ENCODE data around the gene NCKIPSD.

NCKIPSD gene

DNA sequence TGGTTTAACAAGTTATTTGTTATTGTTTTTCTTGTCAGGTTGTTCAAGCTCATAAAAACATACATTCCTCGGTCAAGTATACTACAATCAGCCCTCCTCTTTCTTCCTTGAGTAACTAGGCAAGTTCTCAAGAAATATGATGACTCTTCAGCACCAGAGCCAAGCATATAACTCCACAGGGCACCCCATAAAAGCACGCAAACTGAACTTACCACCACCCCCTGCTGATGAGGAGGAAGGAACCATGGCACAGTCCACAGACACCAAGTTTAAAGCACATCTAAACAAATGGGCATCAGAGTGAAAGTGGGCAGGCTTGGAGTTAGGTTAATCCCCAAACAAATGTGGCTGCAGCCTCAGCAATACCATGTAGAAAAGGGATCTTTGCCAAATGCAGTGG is 26.0 kb upstream of the NCKIPSD start:
- Histone ChIP-seq H3K4me3 (ENCODE audit: insufficient read depth in 1 of 2, low read depth in 1 of 2, low read length in 2 of 2) (no peak overlapping the region), H3K4me1 (ENCODE audit: control insufficient read depth, insufficient read depth, low read depth, low read length) (peaks cover 29% of the 10 kb centered on the region), H2AK5ac (ENCODE audit: low read length, severe bottlenecking) (no peak overlapping the region), H2BK15ac (ENCODE audit: low read depth, poor library complexity, severe bottlenecking) (no peak overlapping the region), H3K36me3 (ENCODE audit: control insufficient read depth in 1 of 2, insufficient read depth in 2 of 2, low read depth in 1 of 2, low read length in 2 of 2) (peaks cover 51 to 56% of the 10 kb centered on the region in 2 experiments), H2BK120ac (ENCODE audit: low read depth, low read length) (no peak overlapping the region), H2BK5ac (ENCODE audit: low read depth, low read length, poor library complexity, severe bottlenecking) (no peak overlapping the region), H3K14ac (ENCODE audit: low read length in 2 of 2) (no peak overlapping the region), H3K4me2 (ENCODE audit: low read length, poor library complexity, severe bottlenecking) (peak overlapping the region; percentile 45), H4K91ac (ENCODE audit: low read length) (peak overlapping the region; percentile 21), H2BK12ac (ENCODE audit: low read length in 2 of 2) (no peak overlapping the region), H3K9ac (ENCODE audit: low read length) (peak overlapping the region; percentile 40), H3K18ac (ENCODE audit: low read depth in 1 of 2, low read length in 2 of 2) (no peak overlapping the region), H2AFZ (ENCODE audit: low read depth, low read length) (no peak overlapping the region), H3K27ac (ENCODE audit: low read length, poor library complexity, severe bottlenecking) (peak overlapping the region; percentile 33), H3K79me1 (replicated peaks; ENCODE audit: low read length, poor library complexity, severe bottlenecking) (no peaks in the 10 kb centered on the region), H3K9me3 (ENCODE audit: control insufficient read depth, low read length) (no peaks in the 10 kb centered on the region), H4K8ac (ENCODE audit: low read length) (no peak overlapping the region), H3K23ac (ENCODE audit: low read length in 2 of 2) (no peak overlapping the region), H3K4ac (ENCODE audit: low read depth in 1 of 2, low read length in 2 of 2) (no peak overlapping the region), H3K27me3 (ENCODE audit: control insufficient read depth in 1 of 2, insufficient read depth in 1 of 2, low read length in 2 of 2) (no peaks in the 10 kb centered on the region)
- no peak for DNase-seq
- WGBS: 100% methylated on average over 1 of the region's 2 CpGs

DNA sequence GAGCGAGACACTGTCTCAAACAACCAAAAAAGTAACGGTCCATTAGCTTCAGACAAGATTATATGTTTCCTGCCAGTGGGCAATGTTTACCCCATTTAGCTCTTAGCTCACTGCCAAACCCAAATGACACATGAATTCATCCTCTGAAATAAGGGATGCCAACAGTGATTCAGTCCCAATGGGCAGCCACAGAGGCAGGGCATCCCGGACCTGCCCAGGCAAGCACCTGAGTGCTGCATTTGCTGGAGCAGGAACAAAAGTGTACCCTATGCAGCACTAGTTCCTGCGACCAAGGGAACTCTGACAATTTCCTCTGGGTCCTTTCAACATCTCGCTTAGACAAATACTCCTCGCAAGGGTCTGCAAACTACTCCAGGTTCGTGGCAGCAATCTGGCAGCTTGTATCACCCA is 23.3 kb upstream of the NCKIPSD start:
- peaks cover 58 to 73% of the 10 kb centered on the region in 2 experiments for H3K36me3 ChIP-seq (ENCODE audit: control insufficient read depth in 1 of 2, insufficient read depth in 2 of 2, low read depth in 1 of 2, low read length in 2 of 2)
- H2BK120ac ChIP-seq (ENCODE audit: low read depth, low read length): no peak overlapping the region
- H3K14ac ChIP-seq (ENCODE audit: low read length in 2 of 2): no peak overlapping the region
- no peak overlapping the region for H4K91ac ChIP-seq (ENCODE audit: low read length)
- no peak overlapping the region for H3K4ac ChIP-seq (ENCODE audit: low read depth in 1 of 2, low read length in 2 of 2)
- H3K23ac ChIP-seq (ENCODE audit: low read length in 2 of 2): no peak overlapping the region
- no peaks in the 10 kb centered on the region for H3K9me3 ChIP-seq (ENCODE audit: control insufficient read depth, low read length)
- WGBS: 96% methylated on average over 7 of the region's 7 CpGs
- peak overlapping the region; percentile 62 for H3K9ac ChIP-seq (ENCODE audit: low read length)
- no peaks in the 10 kb centered on the region for H3K27me3 ChIP-seq (ENCODE audit: control insufficient read depth in 1 of 2, insufficient read depth in 1 of 2, low read length in 2 of 2)
- H2BK5ac ChIP-seq (ENCODE audit: low read depth, low read length, poor library complexity, severe bottlenecking): no peak overlapping the region
- no peak overlapping the region for H3K4me2 ChIP-seq (ENCODE audit: low read length, poor library complexity, severe bottlenecking)
- H3K27ac ChIP-seq (ENCODE audit: low read length, poor library complexity, severe bottlenecking): peak overlapping the region; percentile 85
- no peak for DNase-seq
- H3K4me3 ChIP-seq (ENCODE audit: insufficient read depth in 1 of 2, low read depth in 1 of 2, low read length in 2 of 2): peak overlapping the region in 1 of 2 experiments; percentile 6
- H4K8ac ChIP-seq (ENCODE audit: low read length): no peak overlapping the region
- H2BK12ac ChIP-seq (ENCODE audit: low read length in 2 of 2): no peak overlapping the region
- H3K18ac ChIP-seq (ENCODE audit: low read depth in 1 of 2, low read length in 2 of 2): no peak overlapping the region
- no peak overlapping the region for H2BK15ac ChIP-seq (ENCODE audit: low read depth, poor library complexity, severe bottlenecking)
- H3K4me1 ChIP-seq (ENCODE audit: control insufficient read depth, insufficient read depth, low read depth, low read length): peaks cover 26% of the 10 kb centered on the region
- H2AFZ ChIP-seq (ENCODE audit: low read depth, low read length): no peak overlapping the region
- H3K79me1 ChIP-seq (replicated peaks; ENCODE audit: low read length, poor library complexity, severe bottlenecking): no peaks in the 10 kb centered on the region
- H2AK5ac ChIP-seq (ENCODE audit: low read length, severe bottlenecking): peak overlapping the region; percentile 65

DNA sequence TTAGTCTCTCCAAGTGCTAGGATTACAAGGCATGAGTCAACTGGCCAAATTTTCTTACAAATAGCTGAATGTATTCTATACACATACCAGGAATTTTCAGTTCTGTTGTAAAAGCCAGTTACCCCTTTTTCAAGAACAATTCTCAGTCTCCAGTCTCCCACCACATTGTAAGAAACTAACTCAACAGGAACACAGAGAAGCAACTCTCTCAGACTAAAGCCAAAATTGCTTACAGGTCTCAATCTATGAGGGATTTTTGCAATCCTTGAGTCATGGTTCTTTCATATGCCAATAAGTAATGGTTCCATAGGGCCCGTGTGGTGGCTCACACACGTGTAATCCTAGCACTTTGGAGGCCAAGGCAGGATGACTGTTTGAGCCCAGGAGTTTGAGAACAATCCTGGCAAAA is 22.8 kb upstream of the NCKIPSD start:
- no peak overlapping the region for H3K4me2 ChIP-seq (ENCODE audit: low read length, poor library complexity, severe bottlenecking)
- no peak overlapping the region for H2BK12ac ChIP-seq (ENCODE audit: low read length in 2 of 2)
- peak overlapping the region; percentile 85 for H3K27ac ChIP-seq (ENCODE audit: low read length, poor library complexity, severe bottlenecking)
- peak overlapping the region; percentile 62 for H3K9ac ChIP-seq (ENCODE audit: low read length)
- H3K23ac ChIP-seq (ENCODE audit: low read length in 2 of 2): no peak overlapping the region
- H2BK120ac ChIP-seq (ENCODE audit: low read depth, low read length): no peak overlapping the region
- no peak overlapping the region for H2AFZ ChIP-seq (ENCODE audit: low read depth, low read length)
- no peak overlapping the region for H4K91ac ChIP-seq (ENCODE audit: low read length)
- no peaks in the 10 kb centered on the region for H3K9me3 ChIP-seq (ENCODE audit: control insufficient read depth, low read length)
- DNase-seq: peak; percentile 51
- no peak overlapping the region for H3K4ac ChIP-seq (ENCODE audit: low read depth in 1 of 2, low read length in 2 of 2)
- no peaks in the 10 kb centered on the region for H3K27me3 ChIP-seq (ENCODE audit: control insufficient read depth in 1 of 2, insufficient read depth in 1 of 2, low read length in 2 of 2)
- peaks cover 26% of the 10 kb centered on the region for H3K4me1 ChIP-seq (ENCODE audit: control insufficient read depth, insufficient read depth, low read depth, low read length)
- H3K79me1 ChIP-seq (replicated peaks; ENCODE audit: low read length, poor library complexity, severe bottlenecking): no peaks in the 10 kb centered on the region
- H2BK5ac ChIP-seq (ENCODE audit: low read depth, low read length, poor library complexity, severe bottlenecking): no peak overlapping the region
- H3K14ac ChIP-seq (ENCODE audit: low read length in 2 of 2): no peak overlapping the region
- H4K8ac ChIP-seq (ENCODE audit: low read length): no peak overlapping the region
- no peak overlapping the region for H3K18ac ChIP-seq (ENCODE audit: low read depth in 1 of 2, low read length in 2 of 2)
- H2BK15ac ChIP-seq (ENCODE audit: low read depth, poor library complexity, severe bottlenecking): no peak overlapping the region
- H2AK5ac ChIP-seq (ENCODE audit: low read length, severe bottlenecking): no peak overlapping the region
- H3K36me3 ChIP-seq (ENCODE audit: control insufficient read depth in 1 of 2, insufficient read depth in 2 of 2, low read depth in 1 of 2, low read length in 2 of 2): peaks cover 58 to 68% of the 10 kb centered on the region in 2 experiments
- WGBS: 81% methylated on average over 2 of the region's 2 CpGs
- H3K4me3 ChIP-seq (ENCODE audit: insufficient read depth in 1 of 2, low read depth in 1 of 2, low read length in 2 of 2): peak overlapping the region in 1 of 2 experiments; percentile 6

DNA sequence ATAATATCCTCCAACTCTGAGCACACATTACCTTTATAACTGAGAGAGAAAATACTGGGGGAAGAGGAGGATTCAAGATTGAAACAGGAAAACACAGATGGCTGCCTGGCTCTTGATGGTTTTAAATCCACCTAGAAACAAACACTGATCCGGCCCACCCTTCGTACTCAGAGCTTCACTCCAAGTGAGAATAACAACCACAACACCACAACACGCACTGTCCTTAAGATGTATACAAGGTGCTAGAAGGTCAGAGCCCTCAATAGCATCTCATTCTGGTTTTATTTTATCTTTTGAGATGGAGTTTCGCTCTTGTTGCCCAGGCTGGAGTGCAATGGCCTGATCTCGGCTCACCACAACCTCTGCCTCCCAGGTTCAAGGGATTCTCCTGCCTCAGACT is 21.4 kb upstream of the NCKIPSD start:
- Histone ChIP-seq H2BK12ac (ENCODE audit: low read length in 2 of 2) (no peak overlapping the region), H4K8ac (ENCODE audit: low read length) (no peak overlapping the region), H2BK15ac (ENCODE audit: low read depth, poor library complexity, severe bottlenecking) (no peak overlapping the region), H3K4ac (ENCODE audit: low read depth in 1 of 2, low read length in 2 of 2) (no peak overlapping the region), H3K4me1 (ENCODE audit: control insufficient read depth, insufficient read depth, low read depth, low read length) (peaks cover 20% of the 10 kb centered on the region), H3K27ac (ENCODE audit: low read length, poor library complexity, severe bottlenecking) (no peak overlapping the region), H3K36me3 (ENCODE audit: control insufficient read depth in 1 of 2, insufficient read depth in 2 of 2, low read depth in 1 of 2, low read length in 2 of 2) (peaks cover 50 to 60% of the 10 kb centered on the region in 2 experiments), H2BK5ac (ENCODE audit: low read depth, low read length, poor library complexity, severe bottlenecking) (no peak overlapping the region), H3K4me3 (ENCODE audit: insufficient read depth in 1 of 2, low read depth in 1 of 2, low read length in 2 of 2) (no peak overlapping the region), H3K79me1 (replicated peaks; ENCODE audit: low read length, poor library complexity, severe bottlenecking) (no peaks in the 10 kb centered on the region), H3K9ac (ENCODE audit: low read length) (peak overlapping the region; percentile 48), H2BK120ac (ENCODE audit: low read depth, low read length) (no peak overlapping the region), H3K18ac (ENCODE audit: low read depth in 1 of 2, low read length in 2 of 2) (no peak overlapping the region), H3K14ac (ENCODE audit: low read length in 2 of 2) (no peak overlapping the region), H3K27me3 (ENCODE audit: control insufficient read depth in 1 of 2, insufficient read depth in 1 of 2, low read length in 2 of 2) (no peaks in the 10 kb centered on the region), H2AFZ (ENCODE audit: low read depth, low read length) (no peak overlapping the region), H3K9me3 (ENCODE audit: control insufficient read depth, low read length) (no peaks in the 10 kb centered on the region), H4K91ac (ENCODE audit: low read length) (no peak overlapping the region), H3K4me2 (ENCODE audit: low read length, poor library complexity, severe bottlenecking) (no peak overlapping the region), H2AK5ac (ENCODE audit: low read length, severe bottlenecking) (no peak overlapping the region), H3K23ac (ENCODE audit: low read length in 2 of 2) (no peak overlapping the region)
- DNase-seq: no peak
- over 99% methylated on average over 5 of the region's 5 CpGs for WGBS

Data from mesenchymal stem cell (in vitro differentiated cells and primary cell).